NCI-H1092 (cell line): ENCODE data around the gene MGMT.

Experiments used
- DNase-seq: peaks from one replicate; lab custom pipeline; 2025; lab: John Stamatoyannopoulos, UW

Gene MGMT

DNA sequence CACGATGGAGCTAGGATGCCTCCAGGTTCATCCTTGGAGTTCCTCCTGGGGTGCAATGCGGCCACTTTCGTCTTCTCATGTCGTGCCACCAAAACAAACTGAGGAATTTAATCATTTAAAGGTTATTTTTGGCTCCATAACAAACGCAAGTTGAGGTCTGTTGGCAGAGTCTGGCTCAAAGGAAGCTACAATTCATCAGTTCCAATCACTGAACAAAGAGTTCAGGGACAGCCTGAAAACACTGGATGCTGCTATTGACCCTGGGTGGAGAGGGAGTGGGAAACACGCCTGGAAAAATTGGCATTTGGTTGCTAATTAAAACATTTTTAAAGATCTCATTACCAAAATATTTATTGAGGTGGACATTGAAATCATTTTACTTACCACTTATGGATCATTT lies 11.4 kb upstream of the MGMT start:
- no peak for DNase-seq

DNA sequence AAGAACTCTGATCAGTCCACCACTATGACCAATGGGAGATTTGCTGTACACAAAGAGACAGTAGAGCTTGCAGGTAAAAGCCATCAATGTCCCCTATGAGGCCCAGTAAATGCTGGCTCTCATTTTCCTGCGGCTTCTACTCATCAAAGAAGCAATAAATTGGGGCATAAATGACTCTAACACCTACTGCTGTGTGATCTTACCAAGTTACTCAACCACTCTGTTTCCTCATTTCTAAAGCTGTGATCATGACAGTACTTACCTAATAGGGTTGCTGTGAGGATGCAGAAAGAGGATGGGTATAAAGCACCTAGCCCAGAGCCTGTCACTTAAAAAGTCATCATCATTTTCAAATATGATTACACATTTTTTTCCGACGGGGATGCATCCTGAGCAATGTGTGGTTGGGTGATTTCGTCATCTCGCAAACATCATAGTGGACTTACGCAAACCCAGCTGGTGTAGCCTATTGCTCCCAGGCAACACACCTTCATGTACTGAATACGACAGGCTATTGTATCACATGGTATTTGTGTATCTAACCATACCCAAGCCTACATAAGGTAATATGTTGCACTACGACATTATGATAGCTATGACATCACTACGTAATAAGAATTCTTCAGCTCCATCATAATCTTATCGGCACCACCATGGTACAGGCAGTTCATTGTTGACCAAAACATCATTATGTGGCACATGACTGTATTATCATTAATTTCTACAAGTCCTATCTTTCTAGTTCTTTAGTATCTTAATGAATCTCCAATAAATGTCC lies 7.1 kb upstream of the MGMT start:
- no peak for DNase-seq

DNA sequence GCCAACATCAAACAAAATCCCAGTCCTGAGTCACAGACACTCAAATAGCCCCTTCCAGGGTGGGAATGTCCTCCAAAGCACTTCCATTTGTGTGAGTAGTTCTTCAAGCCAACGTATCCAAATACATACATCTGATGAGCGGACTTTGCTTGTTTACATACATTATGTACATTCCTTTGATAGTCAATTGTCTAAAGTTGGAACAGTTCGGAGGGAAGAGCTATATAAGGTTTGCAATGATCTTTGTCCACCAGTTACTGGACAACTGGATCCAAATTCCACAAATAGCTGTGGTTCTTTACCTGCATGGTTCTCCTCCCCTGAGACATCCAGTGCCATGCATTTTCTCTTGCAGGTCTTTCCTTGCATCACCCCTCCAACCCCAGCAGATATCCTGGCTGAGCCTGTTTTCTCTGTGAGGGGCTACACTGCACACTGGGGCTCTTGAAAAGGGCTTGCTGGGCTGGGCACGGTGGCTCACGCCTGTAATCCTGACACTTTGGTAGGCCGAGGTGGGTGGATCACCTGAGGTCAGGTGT lies 4.7 kb upstream of the MGMT start:
- no peak for DNase-seq

DNA sequence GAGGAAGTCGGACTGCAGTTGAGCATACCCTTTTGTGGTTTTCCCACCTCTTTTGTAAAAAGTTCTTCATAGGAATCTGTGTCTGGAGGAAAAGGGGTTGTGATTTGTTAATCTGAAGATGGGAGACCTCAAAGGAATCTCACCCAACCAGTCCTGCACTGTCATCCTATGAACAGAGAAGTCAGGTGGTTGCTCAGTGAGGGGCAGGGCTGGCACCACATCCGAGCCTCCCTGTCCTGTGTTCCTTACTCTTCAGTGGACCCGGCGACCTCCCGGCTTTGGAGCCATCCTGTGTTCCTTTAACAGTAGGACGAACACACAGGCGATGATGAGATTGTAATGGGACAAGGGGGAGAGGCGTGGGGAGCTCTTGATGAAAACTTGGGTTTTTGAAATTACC lies 2.8 kb upstream of the MGMT start:
- DNase-seq = no peak

DNA sequence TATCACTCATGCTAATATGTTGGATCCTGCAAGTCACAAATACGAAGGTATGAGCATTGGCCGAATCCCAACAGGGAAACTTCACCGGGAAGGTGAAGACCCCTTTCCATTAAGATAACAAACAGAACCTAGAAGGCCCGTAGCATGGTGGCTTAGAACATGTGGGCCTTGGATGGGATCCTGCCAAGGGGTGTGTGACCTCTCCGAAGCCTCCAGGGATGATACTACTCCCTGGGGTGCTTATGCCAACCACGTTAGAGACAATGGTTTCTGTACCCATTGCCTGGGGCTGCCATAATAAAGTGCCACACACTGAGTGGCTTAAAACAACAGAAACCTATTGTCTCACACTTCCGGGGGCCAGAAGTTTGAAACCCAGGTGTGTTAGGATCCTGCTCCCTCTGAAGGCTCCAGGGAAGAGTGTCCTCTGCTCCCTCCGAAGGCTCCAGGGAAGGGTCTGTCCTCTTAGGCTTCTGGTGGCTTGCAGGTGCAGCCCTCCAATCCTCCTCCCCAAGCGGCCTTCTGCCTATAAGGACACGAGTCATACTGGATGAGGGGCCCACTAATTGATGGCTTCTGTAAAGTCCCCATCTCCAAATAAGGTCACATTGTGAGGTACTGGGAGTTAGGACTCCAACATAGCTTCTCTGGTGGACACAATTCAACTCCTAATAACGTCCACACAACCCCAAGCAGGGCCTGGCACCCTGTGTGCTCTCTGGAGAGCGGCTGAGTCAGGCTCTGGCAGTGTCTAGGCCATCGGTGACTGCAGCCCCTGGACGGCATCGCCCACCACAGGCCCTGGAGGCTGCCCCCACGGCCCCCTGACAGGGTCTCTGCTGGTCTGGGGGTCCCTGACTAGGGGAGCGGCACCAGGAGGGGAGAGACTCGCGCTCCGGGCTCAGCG lies 992 bp upstream of the MGMT start:
- DNase-seq = no peak

DNA sequence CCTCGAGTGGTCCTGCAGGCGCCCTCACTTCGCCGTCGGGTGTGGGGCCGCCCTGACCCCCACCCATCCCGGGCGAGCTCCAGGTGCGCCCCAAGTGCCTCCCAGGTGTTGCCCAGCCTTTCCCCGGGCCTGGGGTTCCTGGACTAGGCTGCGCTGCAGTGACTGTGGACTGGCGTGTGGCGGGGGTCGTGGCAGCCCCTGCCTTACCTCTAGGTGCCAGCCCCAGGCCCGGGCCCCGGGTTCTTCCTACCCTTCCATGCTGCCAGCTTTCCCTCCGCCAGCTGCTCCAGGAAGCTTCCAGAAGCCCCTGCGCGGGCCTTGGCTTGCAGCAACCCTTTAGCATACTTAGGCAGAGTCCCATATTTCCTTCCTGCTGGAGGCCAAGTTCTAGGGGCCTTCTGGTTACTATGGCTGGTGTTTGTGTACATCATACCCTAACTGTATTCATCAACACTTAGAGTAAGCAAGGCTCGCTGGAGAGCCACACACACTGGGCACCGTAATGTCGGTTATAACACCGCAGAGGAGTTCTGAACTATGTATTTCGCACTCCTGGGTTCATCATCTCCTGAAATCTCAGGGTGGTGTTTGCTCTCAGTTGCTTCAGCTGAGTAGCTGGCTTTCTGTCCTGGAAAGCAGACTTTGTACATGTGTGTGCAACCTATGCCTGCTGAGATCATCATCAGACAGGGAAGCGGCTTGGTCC lies 471 bp downstream of the MGMT start:
- DNase-seq = no peak

DNA sequence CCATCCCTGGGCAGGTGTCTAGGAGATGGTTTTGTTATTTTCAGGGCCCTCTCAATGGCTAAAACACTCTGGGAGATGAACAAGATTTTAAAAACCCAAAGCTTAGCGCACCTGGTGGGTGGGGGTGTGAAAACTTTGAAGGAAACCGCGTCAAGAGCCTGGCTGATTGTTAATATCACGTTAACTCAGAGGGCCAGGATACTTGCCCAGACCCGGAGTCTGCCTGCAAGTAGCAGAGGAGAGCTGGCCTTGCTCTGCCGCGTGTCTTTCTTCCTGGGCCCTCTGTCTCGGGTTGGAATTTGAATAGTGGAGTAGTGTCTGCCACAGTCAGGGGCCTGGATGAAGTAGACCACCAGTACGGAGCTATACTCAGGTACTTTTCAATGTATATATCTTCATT lies 1.1 kb downstream of the MGMT start:
- DNase-seq = no peak

DNA sequence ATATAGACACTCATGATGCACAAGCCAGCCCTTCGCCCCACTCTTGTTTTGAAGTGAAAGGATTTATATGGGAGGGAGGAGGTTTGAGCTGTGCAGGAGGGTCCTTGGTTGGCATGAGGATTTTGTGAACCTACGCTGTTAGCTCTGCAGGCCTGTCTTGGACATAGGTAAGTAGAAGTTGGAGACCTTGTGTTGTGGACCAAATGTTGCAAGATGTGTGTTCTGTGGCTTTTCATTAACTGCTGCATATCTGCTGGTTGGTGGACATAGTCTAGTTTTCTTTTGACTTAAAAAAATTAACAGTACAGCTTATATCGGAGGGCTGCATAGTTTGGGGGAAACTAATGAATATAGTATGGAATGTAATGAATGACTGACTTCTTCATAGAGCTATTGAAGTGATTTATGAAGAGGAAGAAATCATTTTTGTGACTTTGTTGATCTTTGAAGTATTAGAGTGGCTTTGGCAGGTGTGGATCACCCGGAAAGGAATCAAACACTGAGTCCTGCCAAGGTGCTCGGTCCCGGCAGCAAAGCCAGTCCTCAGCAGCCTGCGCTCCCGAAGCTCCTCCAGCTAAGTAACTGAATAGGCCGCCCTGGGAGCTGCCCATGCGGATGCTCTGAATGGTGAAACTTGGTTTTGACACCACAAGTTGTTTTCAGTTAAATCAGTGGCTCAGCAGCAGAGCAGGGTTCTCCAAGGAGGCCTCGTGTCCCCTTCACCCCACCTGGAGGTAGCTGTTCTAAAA lies 3.2 kb downstream of the MGMT start:
- no peak for DNase-seq

DNA sequence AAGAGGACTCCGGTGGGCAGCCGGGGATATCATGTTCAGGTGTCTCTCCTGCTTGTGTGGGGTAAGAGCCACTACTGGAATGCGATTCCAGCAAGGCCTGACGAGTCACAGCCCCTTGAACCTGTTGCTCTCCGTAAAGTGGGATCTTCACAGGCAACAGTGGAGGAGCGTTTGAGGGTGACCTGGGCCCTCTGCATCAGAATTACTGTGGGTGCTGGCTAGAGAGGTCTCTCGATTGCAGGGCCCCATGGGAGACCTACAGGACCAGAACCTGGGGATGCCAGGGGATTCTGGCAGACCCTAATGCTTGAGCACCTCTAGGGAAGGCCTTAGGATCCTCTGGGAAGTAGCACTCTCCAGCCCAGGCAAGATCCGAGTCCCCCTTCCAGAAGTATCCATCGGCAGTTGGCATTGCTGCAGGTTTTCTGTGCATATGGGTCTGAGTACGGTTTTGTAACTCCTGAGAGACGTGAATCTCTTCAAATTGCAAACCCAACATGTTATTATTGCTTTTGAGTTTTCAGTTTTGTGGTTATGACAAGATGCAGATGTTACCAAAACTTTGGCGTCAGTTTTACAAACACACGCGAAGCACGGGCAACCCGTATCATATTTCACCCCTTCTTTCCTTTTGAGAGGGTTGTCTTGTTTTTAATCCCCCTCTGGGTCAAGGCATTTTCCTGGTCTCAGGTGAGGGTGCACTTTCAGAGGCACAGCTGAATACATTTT lies 4.6 kb downstream of the MGMT start:
- DNase-seq = no peak

DNA sequence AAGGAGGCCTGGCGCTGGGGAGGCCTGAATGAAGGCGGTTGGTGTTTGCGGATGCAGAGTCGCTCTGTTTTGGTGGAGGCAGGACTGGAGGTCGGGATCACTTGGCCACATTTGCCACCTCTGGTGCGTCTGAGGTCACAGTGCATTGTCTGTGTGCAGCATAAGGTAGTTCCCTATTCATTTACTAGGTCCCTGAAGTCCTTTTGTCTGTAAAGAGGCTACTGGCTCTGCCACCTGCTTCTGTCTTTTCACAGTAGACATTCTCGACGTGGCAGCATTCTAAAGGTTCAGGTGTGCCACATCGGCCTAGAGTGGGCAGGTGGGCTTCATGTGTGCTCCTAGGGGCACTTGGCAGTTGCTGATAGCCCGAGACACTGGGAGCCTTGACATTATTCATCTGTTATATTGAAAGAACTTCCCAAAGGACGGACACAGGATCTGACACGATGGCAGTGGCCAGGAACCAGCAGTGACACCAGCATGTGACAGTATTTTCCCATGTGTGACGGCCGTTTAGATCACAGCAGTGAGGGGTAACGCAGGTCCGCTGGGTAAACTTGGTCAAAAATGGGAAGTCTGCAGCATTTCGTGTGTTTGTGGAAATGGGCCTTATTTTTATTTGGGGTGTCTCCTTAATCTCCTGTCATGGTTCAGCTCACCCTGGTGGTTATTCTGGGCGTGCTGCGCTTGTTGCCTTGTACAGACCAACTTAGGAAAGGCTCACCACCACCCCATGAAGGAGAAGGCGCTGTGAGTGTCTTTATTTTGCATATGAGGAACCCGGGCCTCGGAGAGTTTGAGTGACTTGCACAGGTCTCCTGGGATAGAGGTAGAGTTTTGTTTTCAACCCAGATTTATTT lies 5.9 kb downstream of the MGMT start:
- no peak for DNase-seq

DNA sequence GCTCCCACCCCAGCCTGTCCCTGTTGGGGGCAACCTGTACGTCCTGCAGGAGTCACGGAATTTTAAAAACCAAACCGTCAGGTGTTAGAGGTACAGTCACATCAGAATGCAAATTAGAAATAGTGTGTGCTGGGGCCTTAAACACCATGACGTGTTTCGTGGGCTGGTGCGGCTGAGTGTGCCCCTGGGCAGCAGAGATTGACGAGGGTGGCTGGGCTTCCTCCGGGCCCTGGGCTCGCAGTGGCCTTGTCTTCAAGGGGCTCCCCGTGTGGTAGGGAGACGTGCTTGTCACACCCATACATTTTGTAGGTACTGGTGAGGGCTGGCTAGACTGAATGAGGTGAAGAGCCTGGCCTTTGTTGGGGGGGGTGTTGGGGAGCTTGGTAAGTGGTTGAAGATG lies 7.6 kb downstream of the MGMT start:
- DNase-seq = no peak

DNA sequence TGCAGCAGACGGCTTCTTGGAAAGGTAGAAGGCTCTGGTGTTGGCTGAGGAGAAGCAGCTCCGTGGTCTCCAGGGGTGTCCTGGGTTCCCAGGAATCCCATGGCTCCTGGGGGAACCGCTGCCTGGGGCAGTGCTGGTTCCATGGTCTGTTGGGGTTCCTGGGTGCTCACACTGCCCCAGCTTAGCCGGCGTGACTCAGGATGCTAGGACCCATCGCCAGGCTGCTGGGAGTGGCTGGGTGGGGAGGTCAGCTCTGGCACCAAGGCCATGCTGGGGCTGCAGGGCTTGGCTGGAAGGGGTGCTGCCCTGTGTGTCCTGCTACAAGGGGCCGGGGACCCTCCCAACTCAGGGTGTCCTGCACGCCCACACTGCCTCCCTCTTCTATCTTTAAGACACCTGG lies 9.4 kb downstream of the MGMT start:
- no peak for DNase-seq

DNA sequence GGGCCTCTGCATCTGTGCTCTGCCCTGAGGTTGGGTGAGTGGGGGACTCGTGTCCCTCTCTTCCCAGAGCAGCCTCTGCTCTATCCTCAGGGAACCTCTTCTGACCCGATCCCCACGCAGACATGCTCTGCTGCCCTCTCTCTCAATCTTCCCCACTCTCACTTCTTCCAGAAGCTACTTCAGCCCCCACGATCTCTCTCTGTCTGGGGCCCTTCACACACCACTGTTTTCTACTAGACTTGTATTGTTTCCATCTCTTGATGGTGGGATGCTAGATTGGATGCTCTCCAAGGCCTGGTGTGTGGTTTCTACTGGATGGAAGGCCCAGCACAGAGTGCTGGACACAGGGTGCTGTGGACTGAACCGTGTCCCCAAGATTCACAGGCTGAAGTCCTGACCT lies 10.0 kb downstream of the MGMT start:
- no peak for DNase-seq

DNA sequence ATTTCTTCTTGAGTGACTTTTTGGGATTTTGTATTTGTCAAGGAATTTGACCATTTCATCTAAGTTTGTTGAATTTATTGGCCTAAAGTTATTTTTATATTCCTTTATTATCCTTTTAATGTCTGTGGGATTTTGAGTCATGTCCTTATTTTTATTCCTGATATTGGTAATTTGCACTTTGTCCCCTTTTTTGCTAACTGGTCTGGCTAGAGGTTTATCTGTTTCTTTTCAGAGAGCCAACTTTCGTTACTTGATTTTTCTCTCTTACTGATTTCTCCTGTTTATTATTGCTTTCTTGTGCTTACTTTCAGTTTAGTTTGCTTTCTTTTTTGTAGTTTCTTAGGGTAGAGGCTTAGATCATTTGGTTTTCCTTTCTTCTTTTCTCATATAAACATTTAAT lies 14.6 kb downstream of the MGMT start:
- DNase-seq = no peak

DNA sequence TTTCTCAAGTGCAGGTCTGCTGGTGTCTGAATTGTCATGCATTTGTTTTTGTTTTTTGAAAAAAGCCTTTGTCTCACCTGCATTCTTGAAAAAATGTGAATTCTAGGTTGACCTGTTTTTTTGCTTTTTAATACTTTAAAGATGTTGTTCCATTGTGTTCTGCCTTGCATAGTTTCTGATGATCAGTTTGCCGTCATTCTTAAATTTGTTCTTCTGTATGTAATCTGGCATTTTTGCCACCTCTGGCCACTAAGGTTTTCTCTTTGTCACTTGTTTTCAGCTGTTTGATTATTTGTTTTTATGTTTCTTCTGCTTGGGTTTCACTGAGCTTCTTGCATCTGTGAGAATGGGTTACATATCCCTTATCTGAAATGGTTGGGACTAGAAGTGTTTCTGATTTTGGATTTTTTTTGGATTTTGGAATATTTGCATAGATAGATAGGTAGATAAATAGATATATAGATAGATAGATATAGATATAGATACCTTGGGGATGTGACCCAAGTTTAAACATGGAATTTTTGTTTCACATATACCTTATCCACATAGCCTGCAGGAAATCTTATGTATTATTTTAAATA lies 16.5 kb downstream of the MGMT start:
- no peak for DNase-seq

DNA sequence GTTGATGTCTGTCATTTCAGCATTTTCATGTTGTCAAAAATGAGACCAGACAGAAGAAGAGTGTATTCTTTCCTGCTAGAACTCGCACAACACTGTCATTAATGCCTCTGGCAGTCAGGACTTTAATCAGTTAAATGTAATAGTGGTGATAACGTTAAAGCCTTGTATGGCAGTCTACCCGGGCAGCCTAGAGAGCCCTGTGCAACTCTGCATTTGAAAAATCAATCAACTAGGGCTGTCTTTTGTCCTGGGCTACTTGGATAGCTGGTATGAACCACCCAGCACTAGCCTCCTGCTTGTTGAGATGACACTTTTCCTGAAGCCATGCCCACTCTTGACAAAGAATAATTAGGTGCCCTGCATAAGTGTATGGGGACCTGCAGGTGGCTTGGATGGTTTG lies 19.8 kb downstream of the MGMT start:
- no peak for DNase-seq

DNA sequence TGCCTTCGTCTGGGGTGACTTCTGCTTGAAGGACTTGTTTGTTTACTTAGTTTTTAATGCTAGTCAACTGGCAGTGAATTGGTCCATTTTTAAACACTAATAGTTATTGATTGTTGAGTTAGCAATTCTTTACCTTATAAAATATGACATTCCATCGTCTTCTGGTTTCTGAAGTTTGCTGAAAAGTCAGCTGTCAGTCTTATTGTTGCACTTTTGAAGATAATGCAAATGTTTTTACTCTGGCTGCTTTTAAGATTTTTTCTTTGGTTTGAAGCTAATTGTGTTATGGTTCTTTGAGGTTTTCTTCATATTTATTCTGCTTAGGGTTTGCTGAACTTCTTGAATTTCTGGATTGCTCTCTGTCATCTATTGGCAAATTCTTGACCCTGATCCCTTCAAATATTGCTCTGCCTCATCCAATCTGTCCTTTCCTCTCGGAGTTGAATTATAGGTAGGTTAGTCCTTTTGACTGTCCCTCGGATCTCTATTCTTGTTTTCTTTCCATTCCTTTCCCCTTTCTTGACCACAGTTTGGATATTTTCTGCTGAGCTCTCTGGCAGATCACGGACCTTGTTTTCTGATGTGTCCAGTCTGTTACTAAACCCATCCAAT lies 24.2 kb downstream of the MGMT start:
- no peak for DNase-seq

DNA sequence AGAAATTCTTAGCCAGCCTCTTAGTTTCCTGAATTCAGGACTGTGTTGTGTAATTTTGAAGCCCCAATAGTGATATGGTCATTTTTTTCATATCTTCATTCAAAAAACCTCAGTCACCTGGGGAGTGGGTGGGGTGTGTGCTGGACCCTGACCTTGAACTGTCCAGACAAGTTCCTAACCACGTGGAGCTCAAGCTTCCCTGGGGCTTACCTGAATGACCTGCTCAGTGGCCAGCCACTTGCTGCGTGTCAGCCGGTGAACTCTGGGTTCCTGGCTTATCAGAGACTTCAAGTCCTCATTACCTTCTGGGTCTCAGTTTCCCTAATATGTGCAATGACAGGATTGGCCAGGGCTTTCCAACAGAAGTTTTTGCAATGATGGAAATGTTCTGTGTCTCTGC lies 27.1 kb downstream of the MGMT start:
- DNase-seq = no peak

DNA sequence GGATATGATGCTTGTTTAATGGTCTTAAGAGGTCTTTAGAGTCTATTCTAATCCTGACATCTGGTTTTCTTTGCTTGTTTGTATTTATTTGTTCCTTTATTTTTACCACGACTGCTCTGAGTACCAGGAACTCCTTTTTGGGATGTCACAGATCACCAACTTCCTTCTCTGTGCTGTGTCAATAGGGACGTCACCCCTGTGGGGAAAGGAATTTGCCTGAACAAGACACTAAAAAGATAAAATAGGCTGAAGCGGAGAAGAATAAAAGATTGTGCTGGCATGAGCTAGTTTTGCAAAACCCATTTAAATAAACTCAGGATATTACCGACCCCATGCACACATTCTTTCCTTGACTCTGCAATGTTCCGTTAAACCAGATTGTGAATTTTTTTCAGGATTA lies 27.7 kb downstream of the MGMT start:
- no peak for DNase-seq
